RWPE1 (cell line): Measurements from ENCODE around the gene IFNLR1.

Experiments used
- CTCF ChIA-PET: fragments of 350-600 bp; sonication (Branson Sonifier 250); formaldehyde crosslinking; extraction: SDS; loops from one replicate; lab custom pipeline; 2021; lab: Yijun Ruan, JAX
- POLR2A ChIA-PET: fragments of 400-600 bp; formaldehyde crosslinking; extraction: SDS; loops from one replicate; lab custom pipeline; 2020; ENCODE audit warnings: antibody characterized with exemption; ENCODE audit not compliant: low non-redundant PET; lab: Yijun Ruan, JAX
- DNase-seq: peaks from one replicate; pipeline ENCODE4 v3.0.0; 2012; ENCODE audit warnings: low spot score
- H3K27ac ChIP-seq: fragments of 450-650 bp; 2 replicates; pipeline ENCODE4 v1.5.1; 2017
- TF ChIP-seq, protein P1 (sequence below): fragments of 450-650 bp; conservative IDR thresholded peaks from 2 replicates; pipeline ENCODE4 v1.5.1; 2017; ENCODE audit warnings: low read depth, mild to moderate bottlenecking

Gene IFNLR1

DNA sequence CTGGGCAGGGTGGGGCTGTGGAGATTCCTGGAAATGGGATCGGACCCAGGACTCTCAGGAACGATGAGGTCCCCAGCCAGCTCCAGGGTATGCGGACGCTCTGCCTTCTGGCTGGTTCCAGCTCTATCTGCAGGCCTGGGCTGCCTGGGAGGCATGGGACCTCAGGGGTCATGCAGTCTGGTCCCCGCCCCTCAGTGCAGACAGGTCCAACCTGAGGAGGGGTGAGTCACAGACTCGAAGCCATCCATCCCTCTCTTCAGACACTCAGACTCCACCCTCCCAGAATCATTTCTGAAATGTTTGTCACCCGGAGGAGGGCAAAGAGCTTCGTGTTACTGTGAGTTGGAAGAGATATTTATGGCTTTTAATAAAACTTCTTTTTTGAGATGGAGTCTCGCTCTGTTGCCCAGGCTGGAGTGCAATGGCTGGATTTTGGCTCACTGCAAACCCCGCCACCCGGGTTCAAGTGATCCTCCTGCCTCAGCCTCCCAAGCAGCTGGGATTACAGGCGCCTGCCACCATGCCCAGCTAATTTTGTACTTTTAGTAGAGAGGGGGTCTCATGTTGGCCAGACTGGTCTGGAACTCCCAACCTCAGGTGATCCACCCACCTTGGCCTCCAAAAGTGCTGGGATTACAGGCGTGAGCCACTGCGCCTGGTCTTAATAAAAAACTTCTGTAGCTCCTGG, 69.2 kb downstream of the IFNLR1 start:
- TF ChIP-seq, protein P1, sequence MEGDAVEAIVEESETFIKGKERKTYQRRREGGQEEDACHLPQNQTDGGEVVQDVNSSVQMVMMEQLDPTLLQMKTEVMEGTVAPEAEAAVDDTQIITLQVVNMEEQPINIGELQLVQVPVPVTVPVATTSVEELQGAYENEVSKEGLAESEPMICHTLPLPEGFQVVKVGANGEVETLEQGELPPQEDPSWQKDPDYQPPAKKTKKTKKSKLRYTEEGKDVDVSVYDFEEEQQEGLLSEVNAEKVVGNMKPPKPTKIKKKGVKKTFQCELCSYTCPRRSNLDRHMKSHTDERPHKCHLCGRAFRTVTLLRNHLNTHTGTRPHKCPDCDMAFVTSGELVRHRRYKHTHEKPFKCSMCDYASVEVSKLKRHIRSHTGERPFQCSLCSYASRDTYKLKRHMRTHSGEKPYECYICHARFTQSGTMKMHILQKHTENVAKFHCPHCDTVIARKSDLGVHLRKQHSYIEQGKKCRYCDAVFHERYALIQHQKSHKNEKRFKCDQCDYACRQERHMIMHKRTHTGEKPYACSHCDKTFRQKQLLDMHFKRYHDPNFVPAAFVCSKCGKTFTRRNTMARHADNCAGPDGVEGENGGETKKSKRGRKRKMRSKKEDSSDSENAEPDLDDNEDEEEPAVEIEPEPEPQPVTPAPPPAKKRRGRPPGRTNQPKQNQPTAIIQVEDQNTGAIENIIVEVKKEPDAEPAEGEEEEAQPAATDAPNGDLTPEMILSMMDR: no peak
- CTCF ChIA-PET: interaction anchor here (0.7 to 2.1 kb wide), 2 partner anchors 32 to 274 kb away, joined by 3 to 15 read pairs; no protein-coding TSS in a partner anchor
- H3K27ac ChIP-seq: peak overlapping the region; percentile 98
- POLR2A ChIA-PET: interaction anchor here (0.6 kb wide), 1 partner anchor 123 kb away, joined by 4 read pairs; no protein-coding TSS in a partner anchor
- peak; percentile 89 for DNase-seq

DNA sequence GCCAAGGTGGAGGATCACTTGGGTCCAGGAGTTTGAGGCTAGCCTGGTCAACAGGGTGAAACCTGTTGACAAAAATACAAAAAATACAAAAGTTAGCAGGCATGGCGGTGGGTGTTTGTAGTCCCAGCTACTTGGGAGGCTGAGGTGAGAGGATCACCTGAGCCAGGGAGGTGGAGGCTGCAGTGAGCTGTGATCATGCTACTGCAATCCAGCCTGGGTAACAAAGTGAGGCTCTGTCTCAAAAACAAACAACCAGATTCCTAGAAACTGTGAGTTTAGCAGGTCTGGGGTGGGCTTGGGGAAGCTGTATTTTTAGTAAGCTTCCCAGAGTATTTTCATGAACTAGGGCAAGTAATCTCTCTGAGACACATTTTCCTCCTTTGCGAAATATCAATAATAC, 70.0 kb downstream of the IFNLR1 start:
- ChIA-PET POLR2A (no interaction called here), CTCF (interaction anchor here (2.1 kb wide), 1 partner anchor 33 kb away, joined by 15 read pairs; no protein-coding TSS in a partner anchor)

GRCh38 chr1:24114753-24115152, 72.3 kb downstream of the IFNLR1 start:
- DNase-seq: no peak
- ChIA-PET CTCF (no interaction called here), POLR2A (no interaction called here)
- TF ChIP-seq, protein P1: no peak
- no peak overlapping the region for H3K27ac ChIP-seq

More for the DNA sequence above, 70.0 kb downstream of the IFNLR1 start:
- H3K27ac ChIP-seq: peak overlapping the region; percentile 98
- no peak for DNase-seq
- TF ChIP-seq, protein P1: no peak

GRCh38 chr1:24113641-24114033, 73.5 kb downstream of the IFNLR1 start:
- ChIA-PET POLR2A (no interaction called here), CTCF (interaction anchor here (0.5 kb wide), 1 partner anchor 43 kb away, joined by 6 read pairs; no protein-coding TSS in a partner anchor)
- no peak for DNase-seq
- H3K27ac ChIP-seq: no peak overlapping the region
- TF ChIP-seq, protein P1: no peak

DNA sequence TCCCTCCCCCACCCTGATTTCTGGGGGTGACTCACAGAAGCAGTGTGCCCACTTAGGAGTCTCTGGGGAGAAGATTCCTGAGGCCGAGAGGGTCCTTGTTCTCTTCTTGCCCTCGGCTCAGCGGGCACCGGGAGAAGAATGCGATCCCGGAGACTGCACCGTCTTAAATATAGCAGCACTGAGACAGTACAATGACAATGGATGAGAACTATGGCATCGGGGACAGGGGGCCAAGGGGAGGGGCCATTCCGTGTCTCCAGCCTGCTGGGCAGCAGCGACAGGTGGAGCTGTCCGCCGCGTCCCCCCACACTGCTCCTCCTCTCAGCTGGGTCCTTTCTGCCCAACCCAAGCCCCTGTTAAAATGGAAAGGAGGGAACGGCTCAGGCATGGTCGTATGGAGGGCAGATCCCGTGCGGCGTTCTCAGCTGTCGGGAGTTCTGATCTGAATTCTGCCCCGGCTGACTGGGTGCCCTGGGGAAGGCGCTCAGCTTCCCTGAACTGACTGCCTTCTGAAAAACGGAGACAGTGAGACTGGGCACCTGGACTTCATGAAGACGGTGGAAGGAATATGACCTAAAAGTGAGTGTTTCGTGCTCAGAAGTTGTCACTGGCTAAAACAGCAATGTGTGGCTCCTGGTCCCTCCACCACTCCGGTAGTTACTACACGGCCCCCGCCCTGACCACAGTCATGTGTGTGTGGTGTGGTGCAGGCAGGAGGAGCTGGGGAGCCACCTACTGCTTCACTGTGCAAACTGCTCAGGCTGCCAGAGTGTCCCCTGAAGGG, 74.9 kb downstream of the IFNLR1 start, which contains the start of gene MYOM3:
MYOM3 (minus strand) TSS at position 140 of the 784 bp plus-strand sequence. CDS start 3,499 bp downstream, outside the sequence.
- POLR2A ChIA-PET: no interaction called here

More for the DNA sequence above, 74.9 kb downstream of the IFNLR1 start, which contains the start of gene MYOM3:
- peak within 1 kb of the TSS; percentile 92 for H3K27ac ChIP-seq
- peak; percentile 62 for DNase-seq
- CTCF ChIA-PET: interaction anchor here (0.5 to 2.0 kb wide), 5 partner anchors 37 to 421 kb away, joined by 3 to 8 read pairs (median 4); no protein-coding TSS in a partner anchor
- TF ChIP-seq, protein P1: peak; percentile 72
